ENCODE measurements around the gene HAP1.

HAP1 gene

DNA sequence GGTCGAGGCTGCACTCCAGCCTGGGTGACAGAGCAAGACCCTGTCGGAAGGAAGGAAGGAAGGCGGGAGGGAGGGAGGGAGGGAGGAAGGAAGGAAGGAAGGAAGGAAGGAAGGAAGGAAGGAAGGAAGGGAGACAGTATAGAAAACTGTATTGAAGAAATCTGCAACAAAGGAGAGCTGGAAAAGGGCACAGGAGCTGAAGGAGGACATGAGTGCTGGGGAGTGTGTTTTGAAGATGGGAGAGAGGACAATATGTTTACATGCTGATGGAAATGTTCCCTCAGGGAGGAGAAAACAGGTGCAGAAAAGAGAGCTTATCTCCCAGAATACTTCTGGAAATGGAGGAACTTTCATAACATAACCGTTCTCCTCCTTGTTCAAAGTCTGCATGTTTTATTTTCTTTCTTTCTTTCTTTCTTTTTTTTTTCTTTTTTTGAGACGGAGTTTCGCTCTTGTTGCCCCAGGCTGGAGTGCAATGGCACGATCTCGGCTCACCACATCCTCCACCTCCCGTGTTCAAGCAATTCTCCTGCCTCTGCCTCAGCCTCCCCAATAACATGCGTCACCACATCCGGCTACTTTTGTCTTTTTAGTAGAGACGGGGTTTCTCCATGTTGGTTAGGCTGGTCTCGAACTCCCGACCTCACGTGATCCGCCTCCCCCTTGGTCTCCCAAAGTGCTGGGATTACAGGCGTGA is 2.7 kb upstream of the HAP1 start:
- H3K4me3 ChIP-seq (ENCODE audit: low read length): no peak overlapping the region
- no peak for TF ChIP-seq CTCF (IDR thresholded peaks at IDR 0.05; ENCODE audit: insufficient read depth, low read depth, low read length, missing control alignments)
- no peak for DNase-seq (ENCODE audit: low read depth)

DNA sequence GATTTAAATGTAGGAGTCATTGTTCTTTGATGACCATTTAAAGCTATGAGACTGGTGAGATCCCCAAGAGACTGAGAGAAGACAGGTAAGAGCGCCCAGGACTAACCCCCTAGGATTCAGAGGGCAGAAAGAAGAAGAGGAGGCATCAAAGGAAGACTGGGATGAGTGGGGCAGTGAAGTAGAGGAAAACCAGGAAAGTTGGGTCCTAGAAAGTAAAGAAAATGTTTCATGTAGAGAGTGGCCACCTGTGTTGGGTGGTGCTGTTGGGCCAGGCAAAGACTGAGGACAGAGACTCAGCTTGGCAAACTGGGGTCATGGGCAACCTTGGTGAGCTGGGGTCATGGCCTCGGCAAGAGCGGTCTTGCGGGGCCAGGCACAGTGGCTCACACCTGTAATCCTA is 1.3 kb upstream of the HAP1 start:
- TF ChIP-seq CTCF (IDR thresholded peaks at IDR 0.05; ENCODE audit: insufficient read depth, low read depth, low read length, missing control alignments): no peak
- H3K4me3 ChIP-seq (ENCODE audit: low read length): no peak overlapping the region
- DNase-seq (ENCODE audit: low read depth): no peak

DNA sequence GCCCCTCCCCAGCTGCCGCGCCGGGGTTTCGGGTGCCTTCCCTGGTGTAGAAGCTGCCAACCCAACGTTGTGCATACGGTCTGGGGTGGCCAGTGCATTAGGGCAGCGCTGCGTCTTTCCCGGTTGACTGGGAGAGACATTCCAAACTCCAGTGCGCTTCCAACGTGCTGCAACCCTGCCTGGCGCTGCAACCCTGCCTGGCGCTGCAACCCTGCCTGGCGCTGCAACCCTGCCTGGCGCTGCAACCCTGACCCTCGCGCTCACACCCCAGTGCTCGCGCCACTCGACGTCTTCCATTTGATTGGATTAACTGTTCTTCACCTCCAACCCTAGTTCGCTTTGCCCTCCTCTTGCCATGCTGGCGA is 488 bp upstream of the HAP1 start:
- DNase-seq (ENCODE audit: low read depth): no peak
- TF ChIP-seq CTCF (IDR thresholded peaks at IDR 0.05; ENCODE audit: insufficient read depth, low read depth, low read length, missing control alignments): no peak
- peak overlapping the region; percentile 56 for H3K4me3 ChIP-seq (ENCODE audit: low read length)

GRCh38 chr17:41733348-41734138 is 900 bp downstream of the HAP1 start:
- DNase-seq (ENCODE audit: low read depth): no peak
- no peak for TF ChIP-seq CTCF (IDR thresholded peaks at IDR 0.05; ENCODE audit: insufficient read depth, low read depth, low read length, missing control alignments)
- peak overlapping the region; percentile 56 for H3K4me3 ChIP-seq (ENCODE audit: low read length)

DNA sequence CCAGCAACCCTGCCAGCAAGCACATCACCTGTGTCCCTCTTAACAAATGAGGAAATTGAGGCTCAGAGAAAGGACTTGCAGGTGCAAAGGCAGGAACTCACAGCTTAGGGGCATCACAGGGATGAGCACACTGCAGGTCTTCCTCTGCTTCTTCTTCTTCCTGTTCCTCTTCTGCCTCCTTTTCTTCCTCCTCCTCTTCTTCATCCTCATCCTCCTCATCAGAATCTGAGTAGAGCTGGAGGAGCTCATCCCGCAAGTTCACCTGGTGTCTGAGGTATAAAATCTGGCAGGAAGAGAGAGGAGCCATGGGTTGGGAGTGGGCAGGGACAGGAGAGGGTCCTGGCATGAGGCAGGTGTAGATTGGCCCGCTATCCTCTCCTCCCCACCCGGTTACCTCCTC is 2.6 kb downstream of the HAP1 start:
- TF ChIP-seq CTCF (IDR thresholded peaks at IDR 0.05; ENCODE audit: insufficient read depth, low read depth, low read length, missing control alignments): no peak
- H3K4me3 ChIP-seq (ENCODE audit: low read length): no peak overlapping the region
- no peak for DNase-seq (ENCODE audit: low read depth)

DNA sequence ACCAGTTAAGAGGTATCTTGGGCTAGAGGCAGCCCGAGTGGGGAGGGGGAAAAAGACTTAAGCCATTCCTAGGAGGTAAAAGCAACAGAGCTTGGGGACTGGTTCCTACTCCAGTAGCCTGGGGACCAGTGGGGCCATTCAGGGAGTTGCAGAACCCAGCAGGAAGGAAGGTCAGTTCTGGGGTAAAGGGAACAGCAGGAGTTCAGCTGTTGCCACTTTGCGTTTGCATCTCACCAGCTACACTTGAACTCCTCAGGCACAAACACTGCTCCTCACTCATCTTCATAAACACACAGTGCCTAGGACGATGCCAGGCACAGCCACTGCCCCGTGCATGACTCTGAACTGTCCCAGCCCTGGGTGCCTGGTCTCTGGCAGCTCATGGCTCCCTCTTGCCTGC is 4.0 kb downstream of the HAP1 start:
- no peak for TF ChIP-seq CTCF (IDR thresholded peaks at IDR 0.05; ENCODE audit: insufficient read depth, low read depth, low read length, missing control alignments)
- no peak for DNase-seq (ENCODE audit: low read depth)
- H3K4me3 ChIP-seq (ENCODE audit: low read length): no peak overlapping the region
